ENCODE data around the gene CYP17A1.

CYP17A1 gene

DNA sequence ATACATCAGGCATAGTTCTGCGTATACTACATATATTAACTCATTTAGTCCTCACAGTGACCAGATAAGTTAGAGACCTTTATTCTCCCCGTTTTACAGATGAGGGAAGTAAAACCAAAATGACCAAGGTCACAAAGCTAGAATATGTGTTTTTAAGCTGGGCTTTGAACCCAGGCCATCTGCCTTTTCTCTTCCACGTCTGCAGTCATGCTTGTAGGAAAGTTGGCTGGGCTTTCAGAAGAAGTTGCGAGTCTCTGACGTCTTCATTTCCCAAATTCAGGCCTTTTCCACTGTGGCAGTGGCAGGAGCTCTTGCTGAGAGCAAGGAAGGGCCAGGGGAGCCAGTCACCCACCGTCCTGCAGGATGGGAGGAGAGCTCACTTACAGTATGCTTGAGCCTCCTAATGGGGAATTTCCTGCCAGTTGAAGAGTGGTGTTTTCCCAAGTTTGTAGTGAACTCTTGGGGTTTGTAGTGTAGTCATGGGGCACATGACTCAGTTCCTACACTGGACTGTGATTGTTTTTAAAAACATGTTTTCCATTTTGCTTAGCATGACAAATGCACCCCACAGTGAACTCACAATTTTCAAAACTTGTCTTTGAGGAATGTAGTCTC lies 34.2 kb downstream of the CYP17A1 start:
- peak; percentile 85 for DNase-seq

DNA sequence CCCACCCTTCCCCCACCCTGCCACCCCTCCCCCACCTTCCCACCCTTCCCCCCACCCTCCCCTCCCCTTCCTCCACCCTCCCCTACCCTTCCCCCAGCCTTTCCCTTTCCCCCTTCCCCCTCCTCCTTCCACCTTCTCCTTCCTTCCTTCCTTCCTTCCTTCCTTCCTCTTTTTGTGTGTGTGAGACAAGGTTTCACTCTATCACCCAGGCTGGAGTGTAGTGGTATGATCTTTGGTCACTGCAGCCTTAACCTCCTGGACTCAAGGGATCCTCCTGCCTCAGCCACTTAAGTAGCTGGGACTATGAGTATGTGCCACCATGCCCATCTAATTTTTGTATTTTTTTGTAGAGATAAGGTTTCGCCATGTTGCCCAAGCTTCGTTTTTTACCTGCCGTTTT lies 35.2 kb downstream of the CYP17A1 start:
- DNase-seq = no peak

DNA sequence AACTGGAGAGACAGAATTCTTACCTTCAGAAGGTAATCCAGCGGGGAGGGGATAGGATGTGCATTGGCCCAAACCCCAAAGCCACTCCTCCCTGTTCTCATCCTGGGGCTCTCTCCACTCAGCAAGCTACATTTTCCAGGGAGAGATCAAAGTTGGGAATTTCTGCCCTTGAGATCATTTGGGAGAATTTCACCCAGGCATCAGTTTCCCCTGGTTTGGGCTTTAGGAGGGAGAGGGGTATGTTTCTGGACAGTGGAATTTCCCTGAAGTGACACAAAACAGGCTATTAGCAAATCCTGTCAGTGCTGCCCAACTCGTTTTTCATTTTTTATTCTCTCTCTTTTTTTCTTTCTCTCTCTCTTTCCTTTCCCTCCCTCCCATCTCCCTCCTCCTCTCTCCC lies 35.7 kb downstream of the CYP17A1 start:
- DNase-seq = no peak

DNA sequence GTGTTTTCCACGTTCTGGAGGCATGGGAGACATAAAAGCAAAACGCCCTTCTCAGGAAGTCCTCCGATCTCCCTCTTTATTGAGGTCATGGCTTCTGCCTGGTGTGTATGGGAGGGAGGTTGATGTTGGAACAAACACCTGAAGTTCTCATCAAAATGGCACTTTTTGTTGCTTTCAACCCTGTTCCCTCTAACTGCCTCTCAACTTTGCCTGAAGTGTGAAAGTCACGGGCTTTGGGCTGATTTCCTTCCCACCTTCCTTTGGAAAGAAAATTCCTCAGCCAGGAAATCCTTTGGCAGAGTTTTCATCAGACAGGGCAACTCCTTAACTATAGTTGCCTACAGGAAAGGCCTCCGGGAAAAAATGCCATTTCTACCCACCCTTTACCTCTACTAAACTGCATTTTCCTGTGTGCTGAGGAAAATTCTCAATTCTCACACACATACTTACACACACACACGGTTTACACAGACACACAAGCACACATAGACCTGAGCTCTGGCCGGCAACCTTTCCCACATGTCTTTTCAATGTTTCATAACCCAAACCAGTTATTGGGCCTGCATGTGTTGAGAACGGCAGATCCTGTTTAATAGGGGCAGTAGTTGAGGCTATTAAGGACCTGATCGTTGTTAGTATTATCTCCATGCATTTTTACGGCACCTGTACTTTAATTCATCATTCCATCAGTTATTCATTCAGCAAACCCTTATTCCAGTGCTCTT lies 36.4 kb downstream of the CYP17A1 start:
- DNase-seq = no peak

DNA sequence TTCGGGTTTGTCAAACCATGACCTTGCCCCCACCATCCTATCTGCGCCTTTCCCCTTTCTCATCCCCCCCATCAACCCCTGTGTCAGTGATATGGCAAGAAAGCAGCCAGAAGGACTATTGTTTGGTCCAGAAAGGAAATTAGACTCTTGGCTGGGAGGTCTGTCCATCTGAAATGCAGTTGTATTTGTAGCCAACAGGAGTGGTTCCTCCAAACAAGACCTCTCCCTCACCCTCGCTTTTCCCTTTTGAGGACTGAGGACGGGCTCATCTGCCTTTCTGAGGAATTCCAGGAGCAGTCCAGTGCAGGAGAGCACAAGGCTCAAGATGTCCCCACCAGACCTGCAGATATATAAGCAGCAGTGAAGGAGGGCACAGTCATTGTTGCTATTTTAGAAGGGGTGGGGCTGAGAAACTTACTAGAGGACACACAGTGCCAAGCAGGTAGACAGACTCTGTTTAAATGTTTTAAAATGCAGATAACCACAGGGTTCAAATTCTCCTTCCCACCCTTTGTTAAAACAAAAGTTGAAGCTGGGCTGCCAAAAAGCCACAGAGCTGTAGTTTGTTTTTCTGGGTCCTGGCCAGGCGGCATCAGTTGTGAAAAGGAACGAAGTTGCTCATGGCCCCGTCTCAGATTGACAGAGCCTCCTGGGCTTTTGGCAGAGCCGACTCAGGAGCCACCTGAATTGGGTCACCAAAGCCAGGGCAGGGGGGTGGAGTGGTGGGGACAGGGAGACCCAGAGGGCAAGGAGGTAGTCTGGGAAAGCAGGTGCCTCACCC lies 37.3 kb downstream of the CYP17A1 start:
- DNase-seq = no peak

DNA sequence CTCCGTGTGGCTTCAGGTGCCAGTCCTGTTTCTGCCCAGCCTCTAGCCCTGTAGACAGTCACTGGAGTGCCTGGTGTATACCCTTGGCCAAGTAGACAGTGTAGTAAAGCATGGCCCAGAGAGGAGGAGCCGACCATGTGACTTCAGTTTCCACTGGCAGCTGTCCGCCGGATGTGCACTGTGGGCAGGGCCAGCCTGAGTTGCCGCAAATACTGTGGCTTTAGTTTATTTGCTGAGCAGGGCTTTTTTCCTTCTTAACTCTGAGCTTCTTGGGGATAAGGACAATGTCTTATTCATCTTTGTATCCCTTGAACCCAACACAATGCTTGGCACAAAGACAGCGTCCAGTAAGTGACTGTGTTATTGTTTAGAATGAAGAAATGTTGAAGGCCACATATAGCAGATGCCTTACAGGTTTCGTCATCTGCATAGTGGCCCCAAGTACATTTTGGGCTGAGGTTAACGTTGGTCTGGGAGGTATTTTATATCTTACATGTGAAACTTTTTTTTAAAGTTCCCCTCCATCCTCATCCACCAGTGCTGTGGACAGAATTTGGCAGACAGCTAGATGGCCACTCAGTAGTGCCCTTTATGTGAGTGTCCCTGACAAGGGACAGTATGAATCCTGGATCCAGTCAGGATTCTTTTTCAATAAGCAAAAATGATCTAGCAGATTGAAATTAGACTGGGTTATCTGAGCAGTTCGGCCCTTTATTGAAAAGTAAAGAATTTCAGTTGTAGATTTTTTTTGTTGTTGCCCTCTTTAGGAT lies 40.6 kb downstream of the CYP17A1 start:
- no peak for DNase-seq

DNA sequence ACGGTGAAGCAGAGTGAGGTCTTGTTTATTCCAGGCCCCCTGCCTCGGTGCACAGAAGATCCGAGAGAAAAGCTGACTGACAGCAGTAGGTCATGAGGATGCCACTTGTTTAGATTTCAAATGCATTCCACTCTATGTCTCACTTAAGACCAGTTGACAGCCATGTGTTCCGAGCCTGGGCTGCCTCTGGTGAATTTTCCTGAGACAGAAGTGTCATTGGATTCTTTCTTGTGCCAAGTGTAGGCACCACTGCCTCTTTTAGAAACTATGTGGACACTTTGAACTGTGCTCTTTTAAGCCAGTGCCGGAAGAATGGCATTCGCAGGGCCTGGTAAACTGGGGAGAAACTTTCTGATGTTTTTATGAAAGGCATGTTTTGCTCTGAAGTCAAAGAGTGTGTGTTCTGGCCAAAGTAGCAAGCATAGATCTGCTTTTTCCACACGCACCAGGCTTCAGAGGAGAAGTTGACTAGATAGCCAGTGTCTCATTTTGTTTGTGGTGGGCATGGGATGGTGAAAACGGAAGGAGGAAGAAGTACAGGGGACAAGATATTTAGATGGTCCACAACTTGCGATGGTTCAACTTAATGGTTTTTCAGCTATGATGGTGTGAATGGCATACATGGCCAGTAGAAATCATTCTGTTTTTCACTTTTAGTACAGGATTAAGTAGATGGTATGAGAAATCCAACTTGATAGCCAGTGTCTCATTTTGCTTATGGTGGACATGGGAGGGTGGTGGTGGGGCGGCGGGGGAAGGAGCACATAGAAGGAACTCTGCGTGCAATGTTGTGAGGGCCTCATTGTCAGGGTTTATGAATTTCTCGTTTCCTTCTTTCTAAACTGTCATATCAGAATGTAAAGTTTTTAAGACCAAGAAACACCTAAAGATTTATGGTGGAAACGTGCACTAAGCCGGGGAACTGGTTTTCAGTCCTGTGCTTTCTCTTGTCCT lies 41.5 kb downstream of the CYP17A1 start:
- DNase-seq = no peak

DNA sequence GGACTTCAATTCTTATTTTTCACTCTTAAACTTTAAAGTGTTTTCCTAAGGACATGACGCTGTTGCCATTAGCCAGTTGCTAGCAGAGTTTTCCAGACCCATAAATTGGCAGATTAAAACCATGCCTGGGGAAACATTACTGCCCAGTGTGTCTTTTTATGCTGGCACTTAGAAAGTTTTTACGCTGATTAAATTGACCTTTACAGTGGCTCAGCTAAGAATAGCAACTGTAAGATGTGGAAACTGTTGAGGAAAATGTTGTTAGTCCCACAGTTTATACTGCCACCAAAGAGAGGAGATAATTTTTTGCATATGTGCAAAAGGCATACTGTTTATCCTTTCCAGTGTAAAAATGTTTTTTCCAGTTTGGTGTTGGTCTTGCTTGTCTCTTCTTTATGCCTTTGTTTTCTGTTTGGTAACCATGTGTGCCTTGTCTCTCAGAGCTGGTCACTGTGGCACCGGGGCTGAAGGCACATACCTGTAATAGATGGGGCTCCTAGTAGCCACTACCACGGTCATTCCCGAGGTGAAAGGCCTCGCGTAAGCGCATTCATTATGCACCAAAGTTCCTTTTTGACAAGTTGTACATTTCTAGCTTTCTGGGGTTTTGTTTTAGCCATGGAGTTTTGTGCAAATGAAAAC lies 45.3 kb downstream of the CYP17A1 start:
- DNase-seq = no peak

DNA sequence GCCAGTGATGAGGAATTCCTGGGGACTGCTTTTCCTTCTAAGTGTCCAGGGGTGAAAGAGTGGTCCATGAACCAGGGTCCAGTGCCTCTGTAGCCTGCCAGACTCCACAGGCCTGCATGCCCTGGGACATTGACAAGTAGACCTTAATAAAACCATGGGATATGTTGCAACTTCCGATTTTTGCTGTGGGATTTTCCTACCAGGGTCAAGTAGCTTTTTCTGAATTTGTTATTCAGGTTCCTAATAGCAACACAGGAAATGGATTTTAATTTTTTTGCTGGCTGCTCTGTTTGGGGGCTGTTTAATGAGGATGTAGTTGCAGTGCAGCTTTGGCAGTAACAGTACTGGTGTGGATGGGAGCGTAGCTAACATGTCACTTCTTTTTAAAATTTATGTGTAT lies 51.4 kb downstream of the CYP17A1 start:
- no peak for DNase-seq

DNA sequence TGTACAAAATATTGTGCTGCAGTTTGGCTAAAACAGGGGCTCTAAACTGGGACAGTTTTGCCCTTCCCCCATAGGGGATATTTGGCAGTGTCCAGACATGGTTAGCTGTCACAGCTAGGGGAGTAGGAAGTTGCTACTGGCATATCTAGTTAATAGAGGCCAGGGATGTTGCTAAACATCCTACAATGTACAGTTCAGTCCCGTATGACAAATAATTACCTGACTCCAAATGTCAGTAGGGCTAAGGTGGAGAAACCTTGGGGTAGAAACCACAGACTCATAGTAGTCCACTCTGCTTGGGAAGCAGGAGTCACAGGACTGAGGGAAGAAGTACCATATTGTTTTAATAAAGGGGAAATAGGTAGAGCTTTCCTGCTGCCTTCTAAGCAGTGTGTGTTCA lies 53.6 kb downstream of the CYP17A1 start:
- DNase-seq = no peak

DNA sequence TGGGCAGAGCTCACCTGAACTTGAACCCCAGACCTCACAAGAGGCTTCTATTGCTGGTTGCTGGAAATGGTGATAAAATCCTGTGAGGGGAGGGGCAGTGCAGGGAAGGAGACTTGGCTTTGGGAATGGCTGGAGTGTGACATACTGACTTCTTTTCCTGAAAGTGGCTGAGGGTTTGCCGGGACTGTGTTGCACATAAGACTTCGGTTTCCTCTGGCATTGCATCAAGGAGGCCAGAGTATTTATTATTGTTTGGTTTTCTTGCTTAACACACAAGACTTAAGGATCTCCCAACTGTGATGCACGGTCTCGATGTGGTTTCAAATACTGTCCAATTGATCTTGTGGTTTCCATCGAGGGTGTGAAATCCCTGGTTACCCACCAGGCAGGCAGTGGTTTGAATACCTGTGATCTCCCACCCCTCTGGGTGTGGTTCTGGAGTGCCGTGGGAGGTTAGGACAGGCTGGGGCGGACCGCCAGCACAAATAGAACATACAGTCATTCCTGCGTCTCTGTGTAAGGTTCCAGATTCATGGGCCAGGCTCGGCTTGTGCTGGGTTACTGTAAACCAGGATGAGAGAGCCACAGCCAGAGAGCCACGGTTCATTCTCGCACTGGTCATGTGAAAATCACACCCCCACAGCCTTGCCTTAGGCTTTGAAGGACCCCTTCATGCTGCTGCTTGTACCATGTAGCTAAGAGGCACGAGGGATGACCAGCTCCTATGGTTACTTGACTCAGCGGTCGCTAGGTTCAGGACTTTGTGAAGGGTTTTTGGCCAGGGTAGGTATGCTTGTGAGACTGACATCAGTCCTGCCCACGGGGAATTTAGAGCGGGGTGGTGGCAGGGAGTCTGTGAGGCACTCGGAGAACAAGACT lies 54.3 kb downstream of the CYP17A1 start:
- no peak for DNase-seq

DNA sequence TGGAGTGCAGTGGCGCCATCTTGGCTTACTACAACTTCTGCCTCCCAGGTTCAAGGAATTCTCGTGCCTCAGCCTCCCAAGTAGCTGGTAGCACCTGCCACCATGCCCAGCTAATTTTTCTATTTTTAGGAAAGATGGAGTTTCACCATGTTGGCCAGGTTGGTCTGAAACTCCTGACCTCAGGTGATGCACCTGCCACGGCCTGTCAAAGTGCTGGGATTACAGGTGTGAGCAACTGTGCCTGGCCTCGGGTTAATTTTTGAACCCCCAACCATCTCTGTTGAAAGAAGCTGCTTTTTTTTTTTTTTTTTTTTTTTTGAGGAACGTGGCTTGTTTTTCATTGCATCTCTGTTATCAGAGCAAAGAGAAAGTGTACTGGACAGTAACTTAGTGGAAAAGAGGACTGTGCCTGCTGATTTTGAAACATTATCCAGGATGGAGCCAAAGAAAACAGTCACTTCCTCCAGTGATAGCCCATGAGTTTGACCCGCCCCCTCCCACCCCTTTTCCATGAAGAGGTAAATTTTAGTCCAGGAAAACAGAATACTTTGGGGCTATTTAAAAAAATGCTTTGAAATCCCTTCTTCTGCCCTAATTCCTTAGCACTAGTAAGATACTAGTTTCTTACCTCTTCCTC lies 55.2 kb downstream of the CYP17A1 start:
- DNase-seq = no peak

DNA sequence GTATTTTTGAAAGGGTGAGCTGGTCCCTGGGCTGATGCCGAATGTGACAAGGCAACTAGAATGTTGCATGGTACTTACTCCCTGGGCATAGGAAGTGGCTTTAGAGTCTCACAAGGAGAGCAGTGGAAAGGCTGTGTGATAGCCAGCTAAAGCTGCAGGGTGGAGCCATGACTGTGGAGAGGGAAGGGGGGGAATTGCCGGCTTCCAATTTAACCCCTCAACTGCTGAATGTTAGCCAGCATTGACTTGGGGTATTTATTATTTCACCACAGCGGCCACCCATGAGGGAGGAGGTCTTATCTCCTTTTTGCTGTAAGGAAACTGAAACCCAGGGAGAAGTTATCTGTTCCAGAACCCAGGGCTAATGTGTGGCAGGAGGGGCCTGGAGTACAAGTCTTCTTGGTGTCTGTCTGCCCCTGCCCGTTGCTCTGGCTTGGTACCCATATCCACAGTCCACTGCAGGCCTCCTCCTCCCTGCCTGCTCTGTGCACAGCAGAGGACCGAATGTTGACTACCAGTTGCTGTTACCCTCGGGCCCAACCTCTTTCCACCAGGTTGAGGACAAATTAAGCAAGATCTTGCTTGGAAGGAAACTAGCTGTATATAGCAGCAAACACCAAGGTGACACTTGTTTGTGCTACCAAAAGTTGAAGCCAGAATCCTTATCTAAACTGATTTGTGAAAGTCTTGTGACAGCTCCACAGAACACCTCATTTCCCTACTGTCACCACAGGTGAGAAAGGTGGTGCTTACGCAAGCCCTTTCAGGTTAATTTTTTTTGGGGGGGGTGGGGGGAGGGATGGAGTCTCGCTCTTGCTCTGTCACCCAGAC lies 55.9 kb downstream of the CYP17A1 start:
- no peak for DNase-seq

Measured in amniotic stem cell (primary cell).